HG02970 (cell line): ENCODE data around the gene ZMYM3.

Experiments used
- ATAC-seq: cut with Tn5 transposase; IDR thresholded peaks from one replicate; pipeline ENCODE4 v1.9.1; 2021; ENCODE audit warnings: mild to moderate bottlenecking, moderate library complexity, moderate number of reproducible peaks; ENCODE audit not compliant: unreplicated experiment, low FRiP score

The ZMYM3 gene

GRCh38 chrX:71214604-71215337, 39.2 kb downstream of the ZMYM3 start:
- no peak for ATAC-seq

DNA sequence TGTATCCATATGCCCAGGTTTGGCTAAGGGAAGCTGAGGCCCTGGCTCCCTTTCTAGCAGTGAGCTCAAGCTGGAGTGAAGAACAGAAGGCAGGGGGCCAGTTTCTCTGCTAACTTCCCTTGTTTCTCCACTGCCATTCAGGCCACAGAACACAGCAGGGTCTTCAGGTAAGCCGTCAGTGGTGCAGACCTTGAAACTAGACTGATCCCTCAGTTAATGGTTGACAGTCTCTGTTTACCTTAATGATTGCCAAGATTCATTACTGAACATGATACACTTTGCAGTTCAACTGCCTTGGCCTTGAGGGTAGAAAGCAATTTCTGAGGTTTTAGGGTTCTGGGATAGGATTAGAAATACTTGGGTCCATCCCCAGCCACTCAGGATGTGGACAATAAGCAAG, 39.8 kb downstream of the ZMYM3 start:
- ATAC-seq, result no peak

DNA sequence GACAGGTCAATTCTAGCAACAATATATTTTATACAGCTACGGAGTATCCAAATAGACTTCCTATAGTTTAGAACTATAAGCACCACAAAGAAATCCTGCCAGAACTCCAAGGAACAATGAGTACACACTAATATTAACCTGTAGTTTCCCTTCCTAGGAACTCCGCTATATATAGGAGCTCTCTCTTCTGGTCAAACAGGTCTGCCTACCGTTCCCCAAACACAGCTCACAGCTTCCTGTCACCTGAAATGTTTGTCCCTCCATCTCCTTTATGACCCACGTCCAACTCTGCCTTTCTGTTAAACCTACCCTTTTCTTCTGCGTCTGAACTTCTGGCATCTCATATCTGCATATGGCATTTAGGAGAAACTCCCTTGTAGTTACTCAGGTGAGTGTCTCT, 41.4 kb downstream of the ZMYM3 start:
- no peak for ATAC-seq

- no peak for ATAC-seq
Observed at GRCh38 chrX:71210816-71211215, 43.1 kb downstream of the ZMYM3 start.

DNA sequence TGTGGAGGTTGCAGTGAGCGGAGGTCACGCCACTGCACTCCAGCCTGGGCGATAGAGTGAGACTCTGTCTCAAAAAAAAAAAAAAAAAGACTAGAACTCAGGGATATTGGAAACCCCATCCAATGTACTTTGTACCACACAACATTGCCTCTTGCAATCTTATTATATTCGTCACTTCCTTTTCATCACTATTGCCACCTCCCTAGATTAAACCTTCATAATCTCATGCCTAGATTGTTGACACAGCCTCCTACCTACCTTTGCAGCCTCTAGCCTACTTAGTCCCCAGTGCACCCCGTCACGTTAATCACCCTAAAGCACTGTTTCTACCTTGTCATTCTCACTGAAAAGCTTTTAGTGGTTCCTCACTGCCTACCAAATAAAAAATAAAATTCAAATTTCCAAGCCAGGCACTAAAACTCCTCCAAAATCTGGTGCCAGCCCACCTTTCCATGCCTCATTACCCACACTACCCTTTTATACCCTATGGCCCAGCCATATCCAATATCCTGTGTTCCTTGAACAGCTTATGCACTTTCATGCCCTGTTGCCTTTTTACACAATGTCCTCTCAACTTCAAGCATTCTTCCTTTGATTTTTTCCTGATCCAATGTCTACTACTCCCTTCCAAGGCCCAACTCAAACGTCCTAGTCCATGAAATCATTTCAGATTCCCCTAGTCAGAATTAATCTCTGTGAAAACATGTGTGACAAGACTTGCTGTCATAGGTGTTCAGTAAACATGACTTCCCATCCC, 54.5 kb downstream of the ZMYM3 start:
- no peak for ATAC-seq

DNA sequence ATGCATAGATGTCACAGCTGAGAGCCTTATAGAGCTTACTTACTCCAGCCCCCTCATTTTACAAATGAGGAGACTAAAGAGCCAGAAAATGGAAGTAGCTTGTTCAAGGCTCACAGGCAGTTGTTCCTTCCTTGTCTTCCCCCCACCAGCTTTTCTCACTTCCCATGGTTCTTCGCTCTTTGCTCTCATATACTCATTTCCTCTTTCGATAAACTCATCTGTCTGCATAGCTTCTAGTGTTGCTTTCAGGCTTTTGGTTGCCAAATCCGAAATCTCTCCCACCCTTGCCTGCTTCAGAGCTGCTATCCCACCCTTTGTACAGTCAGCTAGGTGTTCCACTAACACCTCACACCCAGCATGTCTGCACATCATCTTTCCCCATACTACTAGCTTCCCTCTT, 55.9 kb downstream of the ZMYM3 start:
- no peak for ATAC-seq

DNA sequence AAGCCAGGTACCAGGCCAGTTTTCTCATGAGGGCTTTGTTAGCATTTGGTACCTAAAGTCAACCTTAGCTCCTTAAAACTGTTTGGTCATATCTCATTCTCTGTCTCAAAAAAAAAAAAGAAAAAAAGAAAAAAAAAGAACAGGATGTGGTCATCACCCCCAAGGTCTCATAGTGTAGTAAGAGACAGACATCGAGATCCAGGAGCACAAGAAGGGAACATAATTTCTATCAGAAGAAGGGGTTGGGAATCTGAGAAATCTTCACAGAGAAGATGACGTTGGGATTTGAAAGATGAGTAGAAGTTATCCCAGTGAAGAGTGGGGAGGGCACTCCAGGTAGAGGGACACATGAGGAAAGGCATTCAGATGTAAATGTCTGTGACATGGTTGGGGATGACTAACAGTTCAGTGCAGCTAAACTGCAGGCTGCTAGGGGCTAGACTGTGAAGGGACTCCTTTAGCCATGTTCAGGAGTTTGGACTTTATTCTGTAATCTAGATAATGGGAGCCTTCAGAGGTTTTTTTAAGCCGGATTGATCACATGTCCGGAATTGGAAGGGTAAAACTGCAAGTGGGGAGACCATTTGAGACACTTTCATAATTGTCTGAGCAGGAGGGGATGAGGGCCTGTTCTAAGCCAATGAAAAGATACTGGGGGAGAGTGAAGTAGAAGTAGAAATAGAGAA, 57.8 kb downstream of the ZMYM3 start:
- ATAC-seq, result no peak

DNA sequence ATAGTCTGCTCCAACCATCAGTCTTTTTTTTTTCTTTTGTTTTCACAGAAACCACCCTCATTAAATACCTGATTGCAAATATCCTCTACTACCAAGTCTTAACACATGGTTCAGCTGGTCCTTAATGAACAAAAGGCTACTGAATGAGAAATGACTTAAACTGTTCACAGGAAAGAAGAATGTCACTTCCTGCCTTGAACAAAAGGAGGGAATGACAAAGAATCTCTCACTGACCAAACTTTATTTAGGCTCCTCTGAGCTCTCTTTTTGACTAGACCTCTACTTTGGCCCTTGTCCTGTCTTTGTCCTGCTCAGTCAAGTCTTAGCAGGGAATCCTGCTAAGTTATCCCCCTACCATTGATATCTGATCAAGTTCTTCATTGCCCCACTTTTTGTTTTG, 62.7 kb downstream of the ZMYM3 start:
- ATAC-seq, result no peak
